Transverse colon (tissue), 3 donors: ENCODE measurements around the gene TNC.

ENCODE experiments used
- EP300 ChIP-seq: sonication (generic); formaldehyde crosslinking; IDR thresholded peaks from one replicate; pipeline ENCODE4 v1.6.1; 2017; ENCODE audit warnings: antibody characterized with exemption, low read depth
- TF ChIP-seq, protein P1 (sequence below), 5 experiments: fragments of 200-600 bp in 3 of 5; fragments of 450-650 bp in 2 of 5; sonication (generic) in 3 of 5; IDR thresholded peaks; 1 replicate in 2 of 5; 2 replicates in 3 of 5; pipeline ENCODE4 v1.5.1; 2016 to 2017; ENCODE audit warnings: antibody characterized with exemption in 5 of 5, inconsistent platforms in 3 of 5, mild to moderate bottlenecking in 2 of 5, moderate library complexity in 1 of 5

DNA sequence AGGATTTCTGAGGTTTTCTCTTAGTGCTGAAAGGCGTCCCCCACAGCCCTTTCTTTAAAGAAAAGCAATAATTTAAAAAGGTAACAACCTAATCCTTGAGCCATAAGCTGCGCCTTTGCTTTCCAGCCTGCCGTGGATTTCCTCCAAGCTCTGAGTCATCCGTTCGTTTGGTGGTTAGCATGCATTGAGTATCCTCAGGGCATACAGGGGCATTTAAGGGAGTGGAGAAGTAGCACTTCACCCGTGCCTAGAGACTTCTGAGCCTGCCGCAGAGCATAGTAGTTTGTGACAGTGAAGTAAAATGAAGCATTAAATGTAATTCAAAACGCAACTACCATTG, 892 bp upstream of the TNC start:
- TF ChIP-seq, protein P1, sequence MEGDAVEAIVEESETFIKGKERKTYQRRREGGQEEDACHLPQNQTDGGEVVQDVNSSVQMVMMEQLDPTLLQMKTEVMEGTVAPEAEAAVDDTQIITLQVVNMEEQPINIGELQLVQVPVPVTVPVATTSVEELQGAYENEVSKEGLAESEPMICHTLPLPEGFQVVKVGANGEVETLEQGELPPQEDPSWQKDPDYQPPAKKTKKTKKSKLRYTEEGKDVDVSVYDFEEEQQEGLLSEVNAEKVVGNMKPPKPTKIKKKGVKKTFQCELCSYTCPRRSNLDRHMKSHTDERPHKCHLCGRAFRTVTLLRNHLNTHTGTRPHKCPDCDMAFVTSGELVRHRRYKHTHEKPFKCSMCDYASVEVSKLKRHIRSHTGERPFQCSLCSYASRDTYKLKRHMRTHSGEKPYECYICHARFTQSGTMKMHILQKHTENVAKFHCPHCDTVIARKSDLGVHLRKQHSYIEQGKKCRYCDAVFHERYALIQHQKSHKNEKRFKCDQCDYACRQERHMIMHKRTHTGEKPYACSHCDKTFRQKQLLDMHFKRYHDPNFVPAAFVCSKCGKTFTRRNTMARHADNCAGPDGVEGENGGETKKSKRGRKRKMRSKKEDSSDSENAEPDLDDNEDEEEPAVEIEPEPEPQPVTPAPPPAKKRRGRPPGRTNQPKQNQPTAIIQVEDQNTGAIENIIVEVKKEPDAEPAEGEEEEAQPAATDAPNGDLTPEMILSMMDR (IDR thresholded peaks at IDR 0.05): no peak
- peak; percentile 43 for TF ChIP-seq EP300
